ENCODE data around the gene MRPL40. TPM values are rescaled to one million over a fixed set of nuclear protein-coding genes. Genes with fewer than 3 reads are reported as not detected.
"Not testable (repeated sequence)": the region's sequence is repeated elsewhere in the genome, so short reads cannot be mapped to it uniquely, and the experiment has no call there.

The MRPL40 gene
- total RNA-seq, 4 donors from 2014 or later: 10.9 to 29.2 (median 13.7) TPM

DNA sequence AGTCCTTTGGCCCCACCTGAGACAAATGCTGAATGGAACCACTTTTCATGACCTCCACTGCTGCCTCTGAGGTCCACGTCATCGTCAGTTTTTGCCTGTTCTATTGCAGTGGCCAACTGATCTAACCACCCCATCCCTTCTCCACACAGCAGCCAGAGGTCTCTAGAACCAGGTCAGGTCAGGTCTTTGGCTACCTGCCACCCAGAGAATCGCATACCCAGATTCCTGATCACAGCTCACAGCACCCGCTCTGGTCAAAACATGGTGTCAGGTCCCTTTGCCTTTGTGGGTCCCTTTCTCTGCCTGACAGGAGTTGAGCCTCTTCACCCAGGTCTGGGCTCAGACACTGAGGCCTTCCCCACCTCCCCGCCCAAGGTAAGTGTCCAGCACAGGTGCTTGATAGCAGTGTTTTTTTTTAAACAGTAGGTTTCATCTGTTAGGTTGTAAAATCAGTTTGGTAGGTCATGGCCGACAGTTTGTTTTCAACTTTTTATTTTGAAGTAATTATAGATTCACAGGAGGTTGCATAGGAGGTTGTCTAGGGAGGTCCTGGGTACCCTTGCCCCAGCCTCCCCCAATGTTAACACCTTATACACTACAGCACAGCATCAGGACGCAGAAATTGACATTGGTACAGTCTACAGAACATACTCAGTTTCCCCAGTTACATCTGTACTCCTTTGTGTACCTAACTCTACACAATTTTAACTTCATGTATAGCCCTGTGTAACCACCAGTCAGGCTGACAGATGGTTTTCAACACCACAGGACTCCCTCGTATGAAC, 8.3 kb downstream of the MRPL40 start:
- intact Hi-C loops (cut with DNase I; ENCODE audit: low total_unique reads) (no loop called here), in situ Hi-C loops (cut with MboI; ENCODE audit: low pct_ligation_motif_present in 1 of 4, low pct_unique_long_range_greater_than_20kb in 1 of 4, low sequenced_read_pairs in 3 of 4) (no loop called here)
- TF ChIP-seq POLR2A (IDR thresholded peaks at IDR 0.05) (no peak), EP300 (IDR thresholded peaks at IDR 0.05; ENCODE audit: low read depth) (no peak), POLR2AphosphoS5 (IDR thresholded peaks at IDR 0.05) (no peak)
- TF ChIP-seq, protein P1, sequence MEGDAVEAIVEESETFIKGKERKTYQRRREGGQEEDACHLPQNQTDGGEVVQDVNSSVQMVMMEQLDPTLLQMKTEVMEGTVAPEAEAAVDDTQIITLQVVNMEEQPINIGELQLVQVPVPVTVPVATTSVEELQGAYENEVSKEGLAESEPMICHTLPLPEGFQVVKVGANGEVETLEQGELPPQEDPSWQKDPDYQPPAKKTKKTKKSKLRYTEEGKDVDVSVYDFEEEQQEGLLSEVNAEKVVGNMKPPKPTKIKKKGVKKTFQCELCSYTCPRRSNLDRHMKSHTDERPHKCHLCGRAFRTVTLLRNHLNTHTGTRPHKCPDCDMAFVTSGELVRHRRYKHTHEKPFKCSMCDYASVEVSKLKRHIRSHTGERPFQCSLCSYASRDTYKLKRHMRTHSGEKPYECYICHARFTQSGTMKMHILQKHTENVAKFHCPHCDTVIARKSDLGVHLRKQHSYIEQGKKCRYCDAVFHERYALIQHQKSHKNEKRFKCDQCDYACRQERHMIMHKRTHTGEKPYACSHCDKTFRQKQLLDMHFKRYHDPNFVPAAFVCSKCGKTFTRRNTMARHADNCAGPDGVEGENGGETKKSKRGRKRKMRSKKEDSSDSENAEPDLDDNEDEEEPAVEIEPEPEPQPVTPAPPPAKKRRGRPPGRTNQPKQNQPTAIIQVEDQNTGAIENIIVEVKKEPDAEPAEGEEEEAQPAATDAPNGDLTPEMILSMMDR (IDR thresholded peaks at IDR 0.05): no peak
- Histone ChIP-seq H3K4me1 (peaks cover 0 to 3% (median 0%) of the 10 kb centered on the region in 4 donors), H3K9me3 (no peaks in the 10 kb centered on the region), H3K27me3 (no peaks in the 10 kb centered on the region), H3K27ac (no peak overlapping the region), H3K4me3 (no peak overlapping the region), H3K36me3 (peaks cover 0 to 13% (median 0%) of the 10 kb centered on the region in 4 donors)
- DNase-seq: no peak
- WGBS, 2 donors (ENCODE audit: low coverage in 1 of 2): 80 to 87% methylated on average over 3 to 8 of the region's 8 CpGs

DNA sequence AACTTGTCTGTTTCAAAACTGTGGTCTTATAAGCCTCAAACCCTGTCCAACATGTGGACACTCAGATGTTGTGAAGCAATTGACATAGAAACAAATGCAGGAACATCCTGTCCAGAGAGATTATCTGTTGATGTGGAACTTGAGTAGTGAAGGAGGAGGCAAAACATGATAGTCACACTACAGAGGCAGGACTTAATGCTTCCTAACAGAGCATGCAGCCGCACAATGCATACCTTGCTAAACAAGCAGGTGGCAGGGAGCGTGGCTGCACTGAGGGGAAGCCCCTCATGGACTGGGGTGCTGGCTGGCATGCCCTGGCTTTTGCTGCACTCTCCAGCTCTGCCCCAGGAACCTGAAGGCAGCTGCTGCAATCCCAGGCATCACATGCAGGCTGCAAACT, 9.8 kb downstream of the MRPL40 start:
- DNase-seq: no peak
- no peak overlapping the region for H3K27ac ChIP-seq
- no peak for TF ChIP-seq EP300 (IDR thresholded peaks at IDR 0.05; ENCODE audit: low read depth)
- TF ChIP-seq POLR2A (IDR thresholded peaks at IDR 0.05): no peak
- TF ChIP-seq POLR2AphosphoS5 (IDR thresholded peaks at IDR 0.05): no peak
- TF ChIP-seq, protein P1 (IDR thresholded peaks at IDR 0.05): no peak
- H3K36me3 ChIP-seq: peaks cover 0 to 9% (median 0%) of the 10 kb centered on the region in 4 donors
- H3K4me1 ChIP-seq: peaks cover 10 to 15% (median 12%) of the 10 kb centered on the region in 4 donors
- in situ Hi-C loops (cut with MboI; ENCODE audit: low pct_ligation_motif_present in 1 of 4, low pct_unique_long_range_greater_than_20kb in 1 of 4, low sequenced_read_pairs in 3 of 4) (no loop called here), intact Hi-C loops (cut with DNase I; ENCODE audit: low total_unique reads) (no loop called here)
- no peak overlapping the region for H3K4me3 ChIP-seq
- 95% methylated on average over 2 of the region's 2 CpGs; no CpG with 5 or more reads in 1 of the 2 donors for WGBS, 2 donors (ENCODE audit: low coverage in 1 of 2)
- no peaks in the 10 kb centered on the region for H3K9me3 ChIP-seq
- no peaks in the 10 kb centered on the region for H3K27me3 ChIP-seq

DNA sequence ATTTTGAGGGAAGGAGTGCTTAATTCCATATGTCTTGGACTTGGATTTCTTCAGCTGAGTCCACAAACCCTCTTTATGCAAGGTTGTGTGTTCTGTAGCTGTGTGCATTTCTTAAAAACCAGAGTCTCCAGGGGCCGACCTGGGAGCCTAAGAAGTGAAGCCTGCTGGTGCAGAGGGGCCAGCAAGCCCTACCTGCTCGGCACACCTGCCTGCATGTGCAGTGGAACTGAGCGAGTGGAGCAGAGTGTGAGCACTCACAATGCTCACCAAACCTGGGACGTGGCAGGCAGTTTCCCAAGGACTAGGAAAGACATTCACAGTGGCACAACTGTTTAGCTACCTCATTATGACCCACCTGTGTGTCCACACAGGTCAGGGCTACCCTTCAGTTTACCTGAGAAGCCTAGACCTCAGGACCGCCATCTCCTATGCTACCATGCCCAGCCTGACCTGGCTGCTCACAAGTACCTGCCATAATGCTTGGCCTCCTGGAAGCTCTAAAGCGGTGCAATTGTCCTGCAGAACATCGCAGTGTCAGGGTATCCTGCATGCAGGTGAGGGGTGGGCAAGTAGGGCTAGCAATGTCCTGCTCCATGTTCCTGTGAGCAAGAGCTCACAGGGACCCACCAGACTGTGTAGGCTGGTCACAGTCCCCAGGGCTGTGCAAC, 11.3 kb downstream of the MRPL40 start:
- no peak for DNase-seq
- Histone ChIP-seq H3K27ac (no peak overlapping the region), H3K9me3 (no peaks in the 10 kb centered on the region), H3K36me3 (peaks cover 0 to 9% (median 0%) of the 10 kb centered on the region in 4 donors), H3K4me3 (no peak overlapping the region), H3K4me1 (peaks cover 16 to 21% (median 19%) of the 10 kb centered on the region in 4 donors), H3K27me3 (no peaks in the 10 kb centered on the region)
- 82% methylated on average over 7 of the region's 7 CpGs; no CpG with 5 or more reads in 1 of the 2 donors for WGBS, 2 donors (ENCODE audit: low coverage in 1 of 2)
- TF ChIP-seq EP300 (IDR thresholded peaks at IDR 0.05; ENCODE audit: low read depth) (no peak), POLR2AphosphoS5 (IDR thresholded peaks at IDR 0.05) (no peak), POLR2A (IDR thresholded peaks at IDR 0.05) (no peak)
- TF ChIP-seq, protein P1 (IDR thresholded peaks at IDR 0.05): no peak
- intact Hi-C loops (cut with DNase I; ENCODE audit: low total_unique reads) (no loop called here), in situ Hi-C loops (cut with MboI; ENCODE audit: low pct_ligation_motif_present in 1 of 4, low pct_unique_long_range_greater_than_20kb in 1 of 4, low sequenced_read_pairs in 3 of 4) (no loop called here)

DNA sequence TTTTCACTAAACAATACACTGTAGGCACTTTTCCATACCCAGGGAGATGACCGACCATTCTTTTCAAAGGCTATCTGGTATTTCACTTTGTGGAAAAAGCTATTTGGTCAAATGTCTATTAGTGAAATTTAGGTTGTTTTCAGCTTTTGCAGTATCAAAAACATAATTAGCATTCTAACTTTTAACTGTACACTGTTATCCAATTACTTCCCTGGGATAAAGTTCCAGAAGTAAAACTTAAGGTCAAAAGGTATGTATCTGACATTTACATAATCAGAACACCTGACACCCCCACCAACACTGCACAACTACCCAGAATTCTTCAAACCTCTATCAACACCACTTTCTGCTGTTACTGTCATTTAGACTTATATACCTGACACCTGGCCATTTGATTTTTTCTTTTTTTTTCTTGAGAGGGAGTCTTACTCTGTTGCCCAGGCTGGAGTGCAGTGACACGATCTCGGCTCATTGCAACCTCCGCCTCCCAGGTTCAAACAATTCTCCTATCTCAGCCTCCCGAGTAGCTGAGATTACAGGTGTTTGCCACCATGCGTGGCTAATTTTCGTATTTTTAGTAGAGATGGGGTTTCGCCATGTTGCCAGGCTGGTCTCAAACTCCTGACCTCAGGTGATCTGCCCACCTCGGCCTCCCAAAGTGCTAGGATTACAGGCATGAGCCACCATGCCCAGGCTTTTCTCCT, 13.1 kb downstream of the MRPL40 start:
- H3K36me3 ChIP-seq; in situ Hi-C loops (cut with MboI; ENCODE audit: low pct_ligation_motif_present in 1 of 4, low pct_unique_long_range_greater_than_20kb in 1 of 4, low sequenced_read_pairs in 3 of 4); intact Hi-C loops (cut with DNase I; ENCODE audit: low total_unique reads); H3K9me3 ChIP-seq; H3K4me3 ChIP-seq; DNase-seq; H3K27me3 ChIP-seq; H3K27ac ChIP-seq: not testable (repeated sequence)
- peaks cover 16 to 23% (median 21%) of the 10 kb centered on the region in 4 donors for H3K4me1 ChIP-seq
- 93 to 94% methylated on average over 3 to 9 of the region's 9 CpGs for WGBS, 2 donors (ENCODE audit: low coverage in 1 of 2)
